K562 (cell line): Measurements from ENCODE around the gene POLE2. TPM values are rescaled to one million over a fixed set of nuclear protein-coding genes. Genes with fewer than 3 reads are reported as not detected.

Experiments used
- CEBPZ ChIP-seq: fragments of 150-350 bp; IDR thresholded peaks from 2 replicates; pipeline ENCODE4 v1.6.1; 2014; ENCODE audit warnings: low read depth, mild to moderate bottlenecking, low read length, borderline replicate concordance
- HDAC3 ChIP-seq: fragments of 450-650 bp; IDR thresholded peaks from 2 replicates; pipeline ENCODE4 v1.6.1; 2018; ENCODE audit warnings: borderline replicate concordance, mild to moderate bottlenecking, moderate library complexity; ENCODE audit not compliant: partially characterized antibody
- NFIC ChIP-seq: fragments of 450-650 bp; IDR thresholded peaks from 2 replicates; pipeline ENCODE4 v1.6.1; 2017; ENCODE audit warnings: mild to moderate bottlenecking, inconsistent platforms
- RBBP5 ChIP-seq: fragments of 200-600 bp; sonication (generic); IDR thresholded peaks from 2 replicates; pipeline ENCODE4 v1.6.1; 2012; ENCODE audit warnings: borderline replicate concordance, mild to moderate bottlenecking, low read length, control low read depth, inconsistent platforms; ENCODE audit not compliant: insufficient read depth, poor library complexity, severe bottlenecking
- RBM14 ChIP-seq: fragments of 200-400 bp; formaldehyde crosslinking; IDR thresholded peaks from 2 replicates; pipeline ENCODE4 v1.6.1; 2018; ENCODE audit warnings: low read depth, mild to moderate bottlenecking, low read length, moderate library complexity, borderline replicate concordance; ENCODE audit not compliant: insufficient read depth
- ZBTB7A ChIP-seq: IDR thresholded peaks from 2 replicates; pipeline ENCODE4 v1.6.1; 2011; ENCODE audit warnings: low read depth, mild to moderate bottlenecking, low read length, moderate library complexity, borderline replicate concordance; ENCODE audit not compliant: control insufficient read depth
- ZNF583 ChIP-seq: fragments of 250-450 bp; sonication (Bioruptor Pico); IDR thresholded peaks from 2 replicates; pipeline ENCODE4 v1.4.0; 2020
- polyA plus RNA-seq, 8 experiments: library from polyadenylated mRNA; depleted of rRNA in 4 of 8; stranded (reverse) in 5 of 8; unstranded in 3 of 8; fragments of >200 nt; fragmentation: Nextera tagmentation in 2 of 8; fragmentation: Illumina TruSeq in 1 of 8; extraction: Ambion mirVana in 2 of 8; extraction: Trizol in 1 of 8; gene quantifications; 2 replicates each; pipeline versions ENCODE4 v1.2.1 to v1.2.3, GENCODE V29; 2011 to 2014; ENCODE audit warnings: inconsistent platforms in 1 of 8, missing spikeins in 1 of 8
- total RNA-seq, 7 experiments: library from RNA; depleted of rRNA in 6 of 7; stranded (reverse); fragments of >200 nt in 6 of 7; fragmentation: Illumina TruSeq in 2 of 7; extraction: Trizol in 2 of 7; gene quantifications; 2 replicates each; pipeline versions ENCODE4 v1.2.1 to v1.2.3, GENCODE V29; 2011 to 2021; ENCODE audit warnings: low replicate concordance in 1 of 7
- TF ChIP-seq, protein P1 (sequence below): sonication (generic); formaldehyde crosslinking; IDR thresholded peaks from 2 replicates; pipeline ENCODE4 v1.8.0; 2023; ENCODE audit warnings: mild to moderate bottlenecking, missing genetic modification reagents
- TF ChIP-seq, protein P2 (sequence below), 3 experiments: fragments of 200-800 bp in 1 of 3; fragments of 250-450 bp in 1 of 3; fragments of 450-650 bp in 1 of 3; sonication (Bioruptor Pico) in 1 of 3; sonication (Bioruptor generic) in 1 of 3; formaldehyde crosslinking in 1 of 3; IDR thresholded peaks; 2 replicates each; pipeline versions ENCODE4 v1.6.1 to v1.8.0; 2016 to 2022; ENCODE audit warnings: mild to moderate bottlenecking in 2 of 3, missing genetic modification characterization in 2 of 3, missing compliant biosample characterization in 1 of 3, moderate library complexity in 1 of 3
- TF ChIP-seq, protein P3 (sequence below): fragments of 200-400 bp; formaldehyde crosslinking; IDR thresholded peaks from 2 replicates; pipeline ENCODE4 v1.6.1; 2017; ENCODE audit warnings: mild to moderate bottlenecking, low read depth, low read length, moderate library complexity
- TF ChIP-seq, protein P4 (sequence below): fragments of 450-650 bp; IDR thresholded peaks from 2 replicates; pipeline ENCODE4 v1.6.1; 2016; ENCODE audit warnings: mild to moderate bottlenecking

Gene POLE2
- total and polyA plus RNA-seq, 9 of the 15 experiments (the other 6 are each of a cell fraction or from before 2014, with no cell fraction given): 30.7 to 78.4 (median 55.4) TPM

DNA sequence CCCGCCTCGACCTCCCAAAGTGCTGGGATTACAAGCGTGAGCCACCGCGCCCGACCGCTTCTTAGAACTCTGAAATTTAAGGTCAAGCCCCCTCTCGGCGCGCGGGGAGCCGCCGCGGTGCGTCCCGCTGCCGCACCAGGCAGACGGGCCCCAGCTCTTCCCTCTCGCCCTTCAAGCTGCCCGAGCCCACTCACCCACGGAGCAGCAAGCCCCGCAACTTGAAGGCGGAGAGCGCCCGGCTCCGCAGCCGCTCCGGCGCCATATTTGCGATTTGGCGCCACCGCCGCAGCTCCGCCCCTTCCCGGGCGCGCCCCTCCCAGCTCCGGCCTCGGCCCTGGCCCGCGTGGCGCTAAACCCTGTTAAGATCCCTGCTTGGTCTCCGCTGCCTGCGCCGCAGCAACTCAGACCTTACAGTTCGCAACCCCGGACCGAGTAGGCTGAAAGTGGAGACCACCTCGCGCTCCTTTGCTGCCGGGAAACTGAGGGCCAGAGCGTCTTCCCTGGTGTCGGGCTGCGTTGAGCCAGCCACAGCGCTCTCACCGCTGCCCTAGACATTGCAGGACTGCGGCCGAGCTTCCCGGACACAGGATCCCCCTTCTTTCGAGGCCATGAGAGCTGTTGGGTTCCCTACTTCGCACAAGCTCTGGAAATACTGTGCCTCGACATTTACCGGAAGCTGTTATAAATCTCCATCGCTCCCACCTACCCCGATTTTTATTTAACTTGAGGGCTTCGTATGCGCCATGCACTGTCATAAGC, at the start of gene POLE2 (continued):
- TF ChIP-seq, protein P1, sequence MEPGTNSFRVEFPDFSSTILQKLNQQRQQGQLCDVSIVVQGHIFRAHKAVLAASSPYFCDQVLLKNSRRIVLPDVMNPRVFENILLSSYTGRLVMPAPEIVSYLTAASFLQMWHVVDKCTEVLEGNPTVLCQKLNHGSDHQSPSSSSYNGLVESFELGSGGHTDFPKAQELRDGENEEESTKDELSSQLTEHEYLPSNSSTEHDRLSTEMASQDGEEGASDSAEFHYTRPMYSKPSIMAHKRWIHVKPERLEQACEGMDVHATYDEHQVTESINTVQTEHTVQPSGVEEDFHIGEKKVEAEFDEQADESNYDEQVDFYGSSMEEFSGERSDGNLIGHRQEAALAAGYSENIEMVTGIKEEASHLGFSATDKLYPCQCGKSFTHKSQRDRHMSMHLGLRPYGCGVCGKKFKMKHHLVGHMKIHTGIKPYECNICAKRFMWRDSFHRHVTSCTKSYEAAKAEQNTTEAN (CRISPR knock-in tag): no peak
- TF ChIP-seq HDAC3 (no peak), RBM14 (no peak), NFIC (no peak), RBBP5 (peak; percentile 92), ZNF583 (CRISPR knock-in tag) (no peak), ZBTB7A (peak; percentile 40; the same call in 1 of the 2 replicates), CEBPZ (no peak)
- TF ChIP-seq, protein P2, sequence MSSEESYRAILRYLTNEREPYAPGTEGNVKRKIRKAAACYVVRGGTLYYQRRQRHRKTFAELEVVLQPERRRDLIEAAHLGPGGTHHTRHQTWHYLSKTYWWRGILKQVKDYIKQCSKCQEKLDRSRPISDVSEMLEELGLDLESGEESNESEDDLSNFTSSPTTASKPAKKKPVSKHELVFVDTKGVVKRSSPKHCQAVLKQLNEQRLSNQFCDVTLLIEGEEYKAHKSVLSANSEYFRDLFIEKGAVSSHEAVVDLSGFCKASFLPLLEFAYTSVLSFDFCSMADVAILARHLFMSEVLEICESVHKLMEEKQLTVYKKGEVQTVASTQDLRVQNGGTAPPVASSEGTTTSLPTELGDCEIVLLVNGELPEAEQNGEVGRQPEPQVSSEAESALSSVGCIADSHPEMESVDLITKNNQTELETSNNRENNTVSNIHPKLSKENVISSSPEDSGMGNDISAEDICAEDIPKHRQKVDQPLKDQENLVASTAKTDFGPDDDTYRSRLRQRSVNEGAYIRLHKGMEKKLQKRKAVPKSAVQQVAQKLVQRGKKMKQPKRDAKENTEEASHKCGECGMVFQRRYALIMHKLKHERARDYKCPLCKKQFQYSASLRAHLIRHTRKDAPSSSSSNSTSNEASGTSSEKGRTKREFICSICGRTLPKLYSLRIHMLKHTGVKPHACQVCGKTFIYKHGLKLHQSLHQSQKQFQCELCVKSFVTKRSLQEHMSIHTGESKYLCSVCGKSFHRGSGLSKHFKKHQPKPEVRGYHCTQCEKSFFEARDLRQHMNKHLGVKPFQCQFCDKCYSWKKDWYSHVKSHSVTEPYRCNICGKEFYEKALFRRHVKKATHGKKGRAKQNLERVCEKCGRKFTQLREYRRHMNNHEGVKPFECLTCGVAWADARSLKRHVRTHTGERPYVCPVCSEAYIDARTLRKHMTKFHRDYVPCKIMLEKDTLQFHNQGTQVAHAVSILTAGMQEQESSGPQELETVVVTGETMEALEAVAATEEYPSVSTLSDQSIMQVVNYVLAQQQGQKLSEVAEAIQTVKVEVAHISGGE (CRISPR knock-in tag; IDR thresholded peaks at IDR 0.05): peak in 1 of 3 experiments; percentile 10; a peak in 1 of 6 replicates
- TF ChIP-seq, protein P3, sequence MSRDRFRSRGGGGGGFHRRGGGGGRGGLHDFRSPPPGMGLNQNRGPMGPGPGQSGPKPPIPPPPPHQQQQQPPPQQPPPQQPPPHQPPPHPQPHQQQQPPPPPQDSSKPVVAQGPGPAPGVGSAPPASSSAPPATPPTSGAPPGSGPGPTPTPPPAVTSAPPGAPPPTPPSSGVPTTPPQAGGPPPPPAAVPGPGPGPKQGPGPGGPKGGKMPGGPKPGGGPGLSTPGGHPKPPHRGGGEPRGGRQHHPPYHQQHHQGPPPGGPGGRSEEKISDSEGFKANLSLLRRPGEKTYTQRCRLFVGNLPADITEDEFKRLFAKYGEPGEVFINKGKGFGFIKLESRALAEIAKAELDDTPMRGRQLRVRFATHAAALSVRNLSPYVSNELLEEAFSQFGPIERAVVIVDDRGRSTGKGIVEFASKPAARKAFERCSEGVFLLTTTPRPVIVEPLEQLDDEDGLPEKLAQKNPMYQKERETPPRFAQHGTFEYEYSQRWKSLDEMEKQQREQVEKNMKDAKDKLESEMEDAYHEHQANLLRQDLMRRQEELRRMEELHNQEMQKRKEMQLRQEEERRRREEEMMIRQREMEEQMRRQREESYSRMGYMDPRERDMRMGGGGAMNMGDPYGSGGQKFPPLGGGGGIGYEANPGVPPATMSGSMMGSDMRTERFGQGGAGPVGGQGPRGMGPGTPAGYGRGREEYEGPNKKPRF: no peak
- TF ChIP-seq, protein P4, sequence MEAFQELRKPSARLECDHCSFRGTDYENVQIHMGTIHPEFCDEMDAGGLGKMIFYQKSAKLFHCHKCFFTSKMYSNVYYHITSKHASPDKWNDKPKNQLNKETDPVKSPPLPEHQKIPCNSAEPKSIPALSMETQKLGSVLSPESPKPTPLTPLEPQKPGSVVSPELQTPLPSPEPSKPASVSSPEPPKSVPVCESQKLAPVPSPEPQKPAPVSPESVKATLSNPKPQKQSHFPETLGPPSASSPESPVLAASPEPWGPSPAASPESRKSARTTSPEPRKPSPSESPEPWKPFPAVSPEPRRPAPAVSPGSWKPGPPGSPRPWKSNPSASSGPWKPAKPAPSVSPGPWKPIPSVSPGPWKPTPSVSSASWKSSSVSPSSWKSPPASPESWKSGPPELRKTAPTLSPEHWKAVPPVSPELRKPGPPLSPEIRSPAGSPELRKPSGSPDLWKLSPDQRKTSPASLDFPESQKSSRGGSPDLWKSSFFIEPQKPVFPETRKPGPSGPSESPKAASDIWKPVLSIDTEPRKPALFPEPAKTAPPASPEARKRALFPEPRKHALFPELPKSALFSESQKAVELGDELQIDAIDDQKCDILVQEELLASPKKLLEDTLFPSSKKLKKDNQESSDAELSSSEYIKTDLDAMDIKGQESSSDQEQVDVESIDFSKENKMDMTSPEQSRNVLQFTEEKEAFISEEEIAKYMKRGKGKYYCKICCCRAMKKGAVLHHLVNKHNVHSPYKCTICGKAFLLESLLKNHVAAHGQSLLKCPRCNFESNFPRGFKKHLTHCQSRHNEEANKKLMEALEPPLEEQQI: no peak
